Vagina (tissue), 2 donors: ENCODE measurements around the gene LNX2. TPM values are rescaled to one million over a fixed set of nuclear protein-coding genes. Genes with fewer than 3 reads are reported as not detected.

Experiments
- DNase-seq, 2 donors: peaks; one replicate each; pipeline ENCODE4 v3.0.0-alpha.2; 2017; ENCODE audit errors: extremely low spot score in 2 of 2
- H3K27ac ChIP-seq: fragments of 200-600 bp; sonication (generic); one replicate; pipeline ENCODE4 v1.5.1; 2019
- H3K27me3 ChIP-seq: fragments of 200-600 bp; sonication (generic); one replicate; pipeline ENCODE4 v1.5.1; 2019
- H3K36me3 ChIP-seq, 2 donors: fragments of 200-600 bp; sonication (generic); one replicate each; pipeline ENCODE4 v1.5.1; 2017 to 2019
- H3K4me1 ChIP-seq: fragments of 200-600 bp; sonication (generic); one replicate; pipeline ENCODE4 v1.5.1; 2019
- H3K4me3 ChIP-seq, 2 donors: fragments of 200-600 bp; sonication (generic); 1 replicate in 1 of 2; 2 replicates in 1 of 2; pipeline ENCODE4 v1.5.1; 2016 to 2019
- H3K9me3 ChIP-seq: fragments of 200-600 bp; sonication (generic); one replicate; pipeline ENCODE4 v1.5.1; 2019
- CTCF ChIP-seq, 3 experiments: fragments of 450-650 bp in 2 of 3; fragments of 200-600 bp in 1 of 3; sonication (generic) in 1 of 3; IDR thresholded peaks; one replicate each; pipeline ENCODE4 v1.5.1; 2017 to 2019; ENCODE audit warnings: antibody characterized with exemption in 3 of 3, mild to moderate bottlenecking in 2 of 3, moderate library complexity in 2 of 3
- POLR2A ChIP-seq, 2 donors: fragments of 450-650 bp; IDR thresholded peaks; one replicate each; pipeline ENCODE4 v1.6.1; 2017; ENCODE audit warnings: antibody characterized with exemption in 2 of 2, mild to moderate bottlenecking in 2 of 2, moderate library complexity in 2 of 2
- POLR2AphosphoS5 ChIP-seq, 2 donors: sonication (generic); formaldehyde crosslinking; IDR thresholded peaks; one replicate each; pipeline ENCODE4 v1.9.0; 2017; ENCODE audit warnings: antibody characterized with exemption in 2 of 2, mild to moderate bottlenecking in 2 of 2, low read depth in 1 of 2; ENCODE audit not compliant: insufficient read depth in 1 of 2
- intact Hi-C: fragments of 100-400 bp; cut with DNase I; formaldehyde crosslinking; loops from one replicate; pipeline ENCODE4 v1.15.1; 2023
- total RNA-seq: library from RNA; depleted of rRNA; stranded (reverse); fragments of >200 nt; gene quantifications from one replicate; pipeline ENCODE4 v1.2.3, GENCODE V29; 2016

Gene LNX2
- total RNA-seq, 1 donor from 2014 or later, result 12.0 TPM

- TF ChIP-seq POLR2A (IDR thresholded peaks at IDR 0.05) (no peak), CTCF (IDR thresholded peaks at IDR 0.05) (no peak), POLR2AphosphoS5 (IDR thresholded peaks at IDR 0.05; ENCODE audit: insufficient read depth in 1 of 2, low read depth in 1 of 2) (no peak)
- Histone ChIP-seq H3K36me3 (peaks cover 0 to 14% of the 10 kb centered on the region in 2 donors), H3K27ac (no peak overlapping the region), H3K27me3 (no peaks in the 10 kb centered on the region), H3K4me1 (peaks cover 42% of the 10 kb centered on the region), H3K4me3 (no peak overlapping the region), H3K9me3 (no peaks in the 10 kb centered on the region)
- intact Hi-C loops, result no loop called here
- no peak for DNase-seq
These were observed 34.5 kb upstream of the LNX2 start for GRCh38 chr13:27654816-27655215.

GRCh38 chr13:27654059-27654458, 33.7 kb upstream of the LNX2 start:
- Histone ChIP-seq H3K27me3 (no peaks in the 10 kb centered on the region), H3K36me3 (peaks cover 0 to 22% of the 10 kb centered on the region in 2 donors), H3K27ac (no peak overlapping the region), H3K4me1 (peaks cover 37% of the 10 kb centered on the region), H3K9me3 (no peaks in the 10 kb centered on the region), H3K4me3 (no peak overlapping the region)
- intact Hi-C loops, result no loop called here
- TF ChIP-seq POLR2A (IDR thresholded peaks at IDR 0.05) (no peak), POLR2AphosphoS5 (IDR thresholded peaks at IDR 0.05; ENCODE audit: insufficient read depth in 1 of 2, low read depth in 1 of 2) (no peak), CTCF (IDR thresholded peaks at IDR 0.05) (no peak)
- no peak for DNase-seq

- Histone ChIP-seq H3K27me3 (no peaks in the 10 kb centered on the region), H3K9me3 (no peaks in the 10 kb centered on the region), H3K4me3 (no peak overlapping the region), H3K27ac (no peak overlapping the region), H3K4me1 (peaks cover 19% of the 10 kb centered on the region), H3K36me3 (peaks cover 0 to 33% of the 10 kb centered on the region in 2 donors)
- TF ChIP-seq CTCF (IDR thresholded peaks at IDR 0.05), result no peak
- TF ChIP-seq POLR2A (IDR thresholded peaks at IDR 0.05), result no peak
- no peak for TF ChIP-seq POLR2AphosphoS5 (IDR thresholded peaks at IDR 0.05; ENCODE audit: insufficient read depth in 1 of 2, low read depth in 1 of 2)
- no peak for DNase-seq
- intact Hi-C loops, result no loop called here
These were observed 30.0 kb upstream of the LNX2 start for GRCh38 chr13:27650312-27650711.

GRCh38 chr13:27644302-27644701, 24.0 kb upstream of the LNX2 start:
- Histone ChIP-seq H3K9me3 (no peaks in the 10 kb centered on the region), H3K27ac (peak overlapping the region; percentile 25), H3K36me3 (peaks cover 0 to 14% of the 10 kb centered on the region in 2 donors), H3K4me3 (no peak overlapping the region), H3K27me3 (no peaks in the 10 kb centered on the region), H3K4me1 (peaks cover 37% of the 10 kb centered on the region)
- TF ChIP-seq POLR2A (IDR thresholded peaks at IDR 0.05) (no peak), CTCF (IDR thresholded peaks at IDR 0.05) (no peak), POLR2AphosphoS5 (IDR thresholded peaks at IDR 0.05; ENCODE audit: insufficient read depth in 1 of 2, low read depth in 1 of 2) (no peak)
- no peak for DNase-seq
- intact Hi-C loops, result no loop called here

GRCh38 chr13:27643334-27644132, 23.2 kb upstream of the LNX2 start:
- H3K27ac ChIP-seq, result peak overlapping the region; percentile 25
- TF ChIP-seq CTCF (IDR thresholded peaks at IDR 0.05), result no peak
- TF ChIP-seq POLR2A (IDR thresholded peaks at IDR 0.05), result no peak
- no peak for TF ChIP-seq POLR2AphosphoS5 (IDR thresholded peaks at IDR 0.05; ENCODE audit: insufficient read depth in 1 of 2, low read depth in 1 of 2)
- peaks cover 0 to 7% of the 10 kb centered on the region in 2 donors for H3K36me3 ChIP-seq
- H3K4me3 ChIP-seq, result no peak overlapping the region
- DNase-seq, result no peak
- no peaks in the 10 kb centered on the region for H3K27me3 ChIP-seq
- H3K4me1 ChIP-seq, result peaks cover 45% of the 10 kb centered on the region
- H3K9me3 ChIP-seq, result no peaks in the 10 kb centered on the region
- intact Hi-C loops, result no loop called here
